Gastrocnemius medialis (tissue), 4 donors: Measurements from ENCODE around the gene MAP3K9. TPM values are rescaled to one million over a fixed set of nuclear protein-coding genes. Genes with fewer than 3 reads are reported as not detected.

Source experiments
- ATAC-seq, 2 donors: fragments of 150-250 bp; one replicate each; pipeline ENCODE4 v1.9.1; 2016
- DNase-seq, 2 donors: peaks; one replicate each; pipeline ENCODE4 v3.0.0-alpha.2; 2019
- H3K27ac ChIP-seq, 4 donors: fragments of 200-600 bp; sonication (generic); 1 replicate in 1 of 4; 2 replicates in 3 of 4; pipeline ENCODE4 v1.5.1; 2016 to 2018; ENCODE audit warnings: mild to moderate bottlenecking in 2 of 4, moderate library complexity in 1 of 4
- H3K27me3 ChIP-seq, 3 donors: fragments of 200-600 bp; sonication (generic) in 2 of 3; 1 replicate in 1 of 3; 2 replicates in 2 of 3; pipeline versions ENCODE4 v1.5.1 to v1.6.0; 2016 to 2019; ENCODE audit warnings: mild to moderate bottlenecking in 1 of 3, moderate library complexity in 1 of 3
- H3K36me3 ChIP-seq, 2 donors: fragments of 200-600 bp; sonication (generic) in 1 of 2; one replicate each; pipeline ENCODE4 v1.5.1; 2017 to 2018
- H3K4me1 ChIP-seq, 2 donors: fragments of 200-600 bp; sonication (generic) in 1 of 2; one replicate each; pipeline ENCODE4 v1.5.1; 2016 to 2017; ENCODE audit warnings: mild to moderate bottlenecking in 2 of 2
- H3K4me3 ChIP-seq, 4 donors: fragments of 200-600 bp; sonication (generic) in 3 of 4; 1 replicate in 1 of 4; 2 replicates in 3 of 4; pipeline ENCODE4 v1.5.1; 2016 to 2019; ENCODE audit warnings: mild to moderate bottlenecking in 2 of 4
- H3K9me3 ChIP-seq, 3 donors: fragments of 200-600 bp; sonication (generic) in 2 of 3; 1 replicate in 1 of 3; 2 replicates in 2 of 3; pipeline ENCODE4 v1.5.1; 2016 to 2019
- POLR2A ChIP-seq, 2 donors: fragments of 450-650 bp; IDR thresholded peaks; one replicate each; pipeline ENCODE4 v1.6.1; 2017; ENCODE audit warnings: antibody characterized with exemption in 2 of 2, mild to moderate bottlenecking in 2 of 2, moderate library complexity in 2 of 2
- in situ Hi-C, 4 donors: fragments of 200-750 bp; cut with MboI; loops; one replicate each; pipeline versions ENCODE4 v1.15.0 to v1.8.0; 2017; ENCODE audit warnings: low sequenced_read_pairs in 4 of 4
- intact Hi-C: fragments of 100-400 bp; cut with DNase I; formaldehyde crosslinking; loops from one replicate; pipeline ENCODE4 v1.15.1; 2023; ENCODE audit warnings: low total_unique reads
- total RNA-seq, 4 donors: library from RNA; depleted of rRNA; stranded (reverse); fragments of >200 nt; gene quantifications; one replicate each; pipeline versions ENCODE4 v1.1.0 to v1.2.3, GENCODE V29; 2016
- TF ChIP-seq, protein P1 (sequence below), 5 experiments: fragments of 450-650 bp in 3 of 5; fragments of 200-600 bp in 2 of 5; sonication (generic) in 2 of 5; IDR thresholded peaks in 4 of 5; conservative IDR thresholded peaks in 1 of 5; 1 replicate in 4 of 5; 2 replicates in 1 of 5; pipeline ENCODE4 v1.5.1; 2016 to 2019; ENCODE audit warnings: antibody characterized with exemption in 5 of 5, mild to moderate bottlenecking in 3 of 5, moderate library complexity in 3 of 5

The MAP3K9 gene
- total RNA-seq = 1 to 10 TPM; 2.4 to 5.0 (median 2.5) TPM

DNA sequence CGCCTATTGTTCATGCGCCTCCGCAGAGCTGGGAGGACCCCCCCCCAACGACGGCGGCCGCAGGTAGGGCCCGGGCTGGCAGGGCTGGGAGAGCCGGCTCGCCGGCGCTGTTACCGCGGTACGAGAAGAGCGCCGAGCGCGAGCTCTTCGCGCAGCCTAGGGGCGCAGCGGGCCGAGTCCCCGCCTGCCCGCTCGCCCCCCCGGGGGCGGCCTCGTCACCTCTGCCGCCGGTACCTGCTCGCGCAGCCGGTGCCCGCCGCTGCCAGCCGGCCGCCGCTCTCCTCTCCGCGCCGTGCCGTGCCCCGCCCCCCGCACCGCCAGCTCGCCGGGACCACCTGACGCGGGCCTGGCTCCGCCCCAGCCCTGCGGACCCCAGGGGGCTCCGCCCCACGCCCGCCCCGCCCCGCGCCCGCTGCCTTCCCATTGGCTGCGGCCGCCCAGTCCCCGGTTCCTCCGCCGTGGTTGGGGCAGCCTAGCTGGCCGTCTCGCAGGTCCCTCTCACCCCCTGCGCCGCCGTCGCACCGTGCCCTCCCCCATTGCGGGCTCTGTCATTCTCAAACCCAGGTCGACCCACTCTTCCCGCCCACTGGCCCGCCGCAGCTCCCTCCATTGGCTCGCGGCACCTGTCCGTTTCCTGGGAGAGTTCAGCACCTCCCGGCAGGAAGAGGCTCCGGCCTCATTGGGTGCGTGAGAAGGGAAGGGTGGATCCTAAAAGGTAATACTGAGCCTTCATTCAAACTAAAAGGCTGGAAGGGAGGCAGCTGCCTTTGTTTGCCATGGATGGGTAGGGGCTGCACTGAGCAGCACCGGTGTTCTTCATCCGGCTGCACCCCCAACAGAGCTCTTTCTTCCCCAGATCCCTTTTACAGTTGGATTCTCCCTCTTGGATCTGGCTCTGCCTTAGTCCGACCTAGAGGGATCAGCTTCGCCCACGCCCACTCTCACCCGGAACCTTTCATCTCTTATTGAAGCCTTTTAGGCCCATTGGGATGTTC lies at the start of gene MAP3K9:
MAP3K9 (minus strand) TSS at position 289 of the 995 bp plus-strand sequence. CDS start 342 bp downstream, outside the sequence.
- Histone ChIP-seq H3K9me3 (no peaks in the 10 kb centered on the region), H3K27ac (peak within 1 kb of the TSS; percentile 49 to 84 (median 80)), H3K4me1 (peaks cover 6 to 10% of the 10 kb centered on the region in 2 donors), H3K27me3 (peaks cover 0 to 7% (median 0%) of the 10 kb centered on the region in 3 donors), H3K36me3 (no peaks in the 10 kb centered on the region), H3K4me3 (peak within 1 kb of the TSS; percentile 62 to 85 (median 76))
- DNase-seq = peak; percentile 77 to 95
- peak; percentile 90 to 92 for ATAC-seq
- intact Hi-C loops (loop anchor here (1.0 to 5.0 kb wide), 4 partner anchors 8 to 167 kb away; partner anchors contain the start of gene TTC9), in situ Hi-C loops (loop anchor here in 3 of 4 donors (10.0 to 25.0 kb wide), 4 partner anchors 153 to 205 kb away; partner anchors contain the start of gene MED6 (in 1 of the 3))
- TF ChIP-seq, protein P1, sequence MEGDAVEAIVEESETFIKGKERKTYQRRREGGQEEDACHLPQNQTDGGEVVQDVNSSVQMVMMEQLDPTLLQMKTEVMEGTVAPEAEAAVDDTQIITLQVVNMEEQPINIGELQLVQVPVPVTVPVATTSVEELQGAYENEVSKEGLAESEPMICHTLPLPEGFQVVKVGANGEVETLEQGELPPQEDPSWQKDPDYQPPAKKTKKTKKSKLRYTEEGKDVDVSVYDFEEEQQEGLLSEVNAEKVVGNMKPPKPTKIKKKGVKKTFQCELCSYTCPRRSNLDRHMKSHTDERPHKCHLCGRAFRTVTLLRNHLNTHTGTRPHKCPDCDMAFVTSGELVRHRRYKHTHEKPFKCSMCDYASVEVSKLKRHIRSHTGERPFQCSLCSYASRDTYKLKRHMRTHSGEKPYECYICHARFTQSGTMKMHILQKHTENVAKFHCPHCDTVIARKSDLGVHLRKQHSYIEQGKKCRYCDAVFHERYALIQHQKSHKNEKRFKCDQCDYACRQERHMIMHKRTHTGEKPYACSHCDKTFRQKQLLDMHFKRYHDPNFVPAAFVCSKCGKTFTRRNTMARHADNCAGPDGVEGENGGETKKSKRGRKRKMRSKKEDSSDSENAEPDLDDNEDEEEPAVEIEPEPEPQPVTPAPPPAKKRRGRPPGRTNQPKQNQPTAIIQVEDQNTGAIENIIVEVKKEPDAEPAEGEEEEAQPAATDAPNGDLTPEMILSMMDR (IDR thresholded peaks at IDR 0.05 in 4 of 5, conservative IDR thresholded peaks at IDR 0.05 in 1 of 5) = no peak
- TF ChIP-seq POLR2A (IDR thresholded peaks at IDR 0.05) = peak; percentile 53 to 62

DNA sequence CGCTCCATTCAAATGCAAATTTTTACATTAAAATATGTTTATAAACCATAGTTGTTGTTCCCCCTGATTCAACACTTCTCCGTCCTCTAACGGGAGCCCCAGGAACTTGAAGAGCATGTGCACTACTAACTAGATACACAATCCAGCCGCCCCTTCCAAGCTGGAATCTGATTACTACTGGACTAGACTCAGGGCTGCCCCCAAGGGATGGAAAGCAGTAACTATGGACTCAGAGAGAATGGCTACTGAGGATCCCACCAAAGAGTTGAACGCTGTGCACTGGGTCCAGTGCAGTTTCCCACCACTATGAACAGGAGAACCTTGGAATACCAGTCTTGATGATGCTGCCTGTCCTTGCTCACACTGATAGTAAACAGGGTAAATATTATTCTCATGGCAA lies 49.3 kb upstream of the MAP3K9 start:
- in situ Hi-C loops = no loop called here
- H3K27ac ChIP-seq = no peak overlapping the region
- H3K9me3 ChIP-seq = no peaks in the 10 kb centered on the region
- DNase-seq = no peak
- H3K36me3 ChIP-seq = no peaks in the 10 kb centered on the region
- intact Hi-C loops = no loop called here
- no peaks in the 10 kb centered on the region for H3K27me3 ChIP-seq
- TF ChIP-seq, protein P1 (IDR thresholded peaks at IDR 0.05 in 4 of 5, conservative IDR thresholded peaks at IDR 0.05 in 1 of 5) = no peak
- TF ChIP-seq POLR2A (IDR thresholded peaks at IDR 0.05) = no peak
- no peak overlapping the region for H3K4me3 ChIP-seq
- no peaks in the 10 kb centered on the region for H3K4me1 ChIP-seq
- no peak for ATAC-seq

DNA sequence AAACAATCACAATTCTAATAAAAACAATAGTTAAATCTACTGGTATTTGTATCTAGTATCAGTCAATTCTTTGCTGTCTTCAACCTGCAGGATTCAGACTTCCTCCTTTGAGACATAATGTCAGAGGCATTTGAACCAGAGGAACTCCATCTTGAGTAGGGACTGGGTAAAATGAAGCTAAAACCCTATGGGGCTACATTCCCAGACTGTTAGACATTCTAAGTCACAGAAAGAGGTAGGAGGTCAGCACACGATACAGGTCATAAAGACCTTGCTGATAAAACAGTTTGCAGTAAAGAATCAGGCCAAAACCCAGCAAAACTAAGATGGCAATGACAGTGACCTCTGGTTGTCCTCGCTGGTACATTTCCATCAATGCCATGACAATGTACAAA lies 48.2 kb upstream of the MAP3K9 start:
- in situ Hi-C loops = no loop called here
- intact Hi-C loops = no loop called here
- H3K9me3 ChIP-seq = no peaks in the 10 kb centered on the region
- no peaks in the 10 kb centered on the region for H3K27me3 ChIP-seq
- DNase-seq = no peak
- ATAC-seq = no peak
- TF ChIP-seq, protein P1 (IDR thresholded peaks at IDR 0.05 in 4 of 5, conservative IDR thresholded peaks at IDR 0.05 in 1 of 5) = no peak
- no peak for TF ChIP-seq POLR2A (IDR thresholded peaks at IDR 0.05)
- H3K4me1 ChIP-seq = no peaks in the 10 kb centered on the region
- H3K27ac ChIP-seq = no peak overlapping the region
- H3K4me3 ChIP-seq = no peak overlapping the region
- H3K36me3 ChIP-seq = no peaks in the 10 kb centered on the region

DNA sequence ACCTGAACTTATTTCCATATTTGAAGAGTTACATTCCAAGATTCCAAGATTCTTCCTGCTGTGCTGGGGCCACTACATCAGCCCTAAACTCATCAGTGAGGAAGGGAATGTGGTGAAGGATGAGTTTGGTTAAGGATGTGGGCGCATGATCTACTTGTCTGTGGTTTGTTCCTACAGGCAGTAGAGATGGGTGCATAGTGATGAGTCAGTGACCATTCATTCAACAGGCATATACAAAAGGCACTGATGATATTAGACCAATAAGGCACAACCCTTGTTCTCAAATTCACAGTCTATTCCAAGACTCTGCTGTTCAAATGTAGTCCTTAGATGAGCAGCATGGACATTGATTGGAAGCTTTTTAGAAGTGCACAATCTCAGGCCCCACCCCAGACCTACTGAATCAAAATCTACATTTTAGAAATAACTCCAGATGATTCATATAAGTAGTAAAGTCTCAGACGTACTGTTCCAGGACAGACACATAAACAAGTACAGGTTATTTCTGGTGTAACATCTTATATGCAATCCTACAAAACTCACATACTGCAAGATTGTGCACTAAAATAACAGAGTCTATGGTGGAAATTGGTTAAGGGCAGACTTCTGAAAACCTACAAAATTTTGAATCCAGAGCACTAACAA lies 47.7 kb upstream of the MAP3K9 start:
- DNase-seq (no peak), ATAC-seq (no peak)
- no peak overlapping the region for H3K27ac ChIP-seq
- intact Hi-C loops (no loop called here), in situ Hi-C loops (no loop called here)
- H3K36me3 ChIP-seq = no peaks in the 10 kb centered on the region
- H3K27me3 ChIP-seq = no peaks in the 10 kb centered on the region
- no peaks in the 10 kb centered on the region for H3K4me1 ChIP-seq
- no peaks in the 10 kb centered on the region for H3K9me3 ChIP-seq
- no peak overlapping the region for H3K4me3 ChIP-seq
- no peak for TF ChIP-seq POLR2A (IDR thresholded peaks at IDR 0.05)
- TF ChIP-seq, protein P1 (IDR thresholded peaks at IDR 0.05 in 4 of 5, conservative IDR thresholded peaks at IDR 0.05 in 1 of 5) = no peak
